Subcutaneous abdominal adipose tissue (tissue), 5 donors: Measurements from ENCODE around the gene TRPV5.

Experiments used
- H3K27ac ChIP-seq: one replicate; pipeline ENCODE4 v1.7.0; 2013; ENCODE audit warnings: low read depth, mild to moderate bottlenecking, inconsistent platforms, low read length, moderate library complexity
- H3K27me3 ChIP-seq, 5 donors: one replicate each; pipeline ENCODE4 v1.7.0; 2013; ENCODE audit warnings: low read length in 5 of 5, inconsistent platforms in 1 of 5; ENCODE audit not compliant: control insufficient read depth in 5 of 5, insufficient read depth in 4 of 5
- H3K36me3 ChIP-seq, 5 donors: one replicate each; pipeline ENCODE4 v1.7.0; 2013; ENCODE audit warnings: low read length in 5 of 5; ENCODE audit not compliant: control insufficient read depth in 5 of 5, insufficient read depth in 5 of 5
- H3K4me1 ChIP-seq, 5 donors: one replicate each; pipeline ENCODE4 v1.7.0; 2013; ENCODE audit warnings: low read length in 5 of 5, mild to moderate bottlenecking in 3 of 5, moderate library complexity in 1 of 5; ENCODE audit not compliant: control insufficient read depth in 5 of 5, insufficient read depth in 5 of 5
- H3K4me3 ChIP-seq, 5 donors: one replicate each; pipeline ENCODE4 v1.7.0; 2013; ENCODE audit warnings: low read length in 5 of 5, low read depth in 1 of 5
- H3K9ac ChIP-seq, 5 donors: one replicate each; pipeline ENCODE4 v1.7.0; 2013; ENCODE audit warnings: low read length in 5 of 5, mild to moderate bottlenecking in 4 of 5, moderate library complexity in 3 of 5
- H3K9me3 ChIP-seq, 5 donors: one replicate each; pipeline ENCODE4 v1.7.0; 2013; ENCODE audit warnings: low read length in 5 of 5; ENCODE audit not compliant: control insufficient read depth in 5 of 5
- donor health status: healthy.
- donor health status: healthy.
- donor health status: healthy.
- donor health status: healthy.
- donor health status: healthy.

The TRPV5 gene

DNA sequence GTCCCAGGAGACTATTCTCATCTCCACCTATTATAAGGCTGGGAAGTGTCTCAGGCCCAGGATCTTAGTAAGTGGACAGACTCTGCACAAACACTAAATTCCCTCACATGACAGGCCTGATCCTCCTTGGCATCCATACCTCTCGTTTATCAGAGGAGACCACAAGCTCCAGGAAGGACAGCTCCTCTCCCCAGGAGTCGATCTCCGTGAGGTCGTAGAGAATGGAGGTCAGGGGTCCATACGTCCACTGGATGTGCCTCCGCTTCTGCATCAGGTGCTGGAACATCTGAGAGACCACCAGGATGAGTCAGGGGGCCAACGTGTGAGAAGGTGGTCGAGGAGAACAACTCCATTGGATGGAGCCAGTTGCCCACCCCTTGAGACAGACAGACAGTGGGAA lies 5.6 kb downstream of the TRPV5 start:
- H3K9ac ChIP-seq = no peak overlapping the region
- H3K36me3 ChIP-seq = no peaks in the 10 kb centered on the region
- peaks cover 0 to 6% (median 0%) of the 10 kb centered on the region in 5 donors for H3K9me3 ChIP-seq
- no peaks in the 10 kb centered on the region for H3K4me1 ChIP-seq
- no peak overlapping the region for H3K4me3 ChIP-seq
- no peak overlapping the region for H3K27ac ChIP-seq
- peaks cover 0 to 4% (median 0%) of the 10 kb centered on the region in 5 donors for H3K27me3 ChIP-seq

GRCh38 chr7:142927085-142927745 lies 6.3 kb downstream of the TRPV5 start:
- no peaks in the 10 kb centered on the region for H3K36me3 ChIP-seq
- no peak overlapping the region for H3K9ac ChIP-seq
- H3K27me3 ChIP-seq = peaks cover 0 to 2% (median 0%) of the 10 kb centered on the region in 5 donors
- H3K9me3 ChIP-seq = peaks cover 0 to 6% (median 0%) of the 10 kb centered on the region in 5 donors
- no peaks in the 10 kb centered on the region for H3K4me1 ChIP-seq
- H3K4me3 ChIP-seq = no peak overlapping the region
- no peak overlapping the region for H3K27ac ChIP-seq

DNA sequence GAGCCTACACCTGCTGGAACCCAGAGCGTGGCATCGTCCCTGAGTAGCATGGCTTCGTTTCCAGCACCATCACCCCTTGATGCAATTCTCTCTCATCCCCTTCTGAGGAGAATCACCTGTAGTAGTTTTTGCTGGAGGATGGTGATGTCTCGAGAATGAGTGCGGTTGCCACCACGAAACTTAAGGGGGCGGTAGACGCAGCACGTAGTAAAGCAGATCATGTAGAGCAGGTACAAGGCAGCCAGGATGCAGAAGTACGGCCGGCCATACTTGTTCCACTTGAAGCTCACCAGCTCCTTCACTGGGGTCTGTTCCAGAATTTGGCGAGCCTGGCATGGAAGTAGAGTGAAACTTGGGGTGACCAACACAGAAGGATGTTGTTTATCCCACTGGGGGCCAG lies 8.1 kb downstream of the TRPV5 start:
- no peak overlapping the region for H3K9ac ChIP-seq
- no peak overlapping the region for H3K27ac ChIP-seq
- peaks cover 0 to 2% (median 0%) of the 10 kb centered on the region in 5 donors for H3K27me3 ChIP-seq
- H3K4me3 ChIP-seq = no peak overlapping the region
- peaks cover 0 to 6% (median 0%) of the 10 kb centered on the region in 5 donors for H3K9me3 ChIP-seq
- no peaks in the 10 kb centered on the region for H3K36me3 ChIP-seq
- no peaks in the 10 kb centered on the region for H3K4me1 ChIP-seq

DNA sequence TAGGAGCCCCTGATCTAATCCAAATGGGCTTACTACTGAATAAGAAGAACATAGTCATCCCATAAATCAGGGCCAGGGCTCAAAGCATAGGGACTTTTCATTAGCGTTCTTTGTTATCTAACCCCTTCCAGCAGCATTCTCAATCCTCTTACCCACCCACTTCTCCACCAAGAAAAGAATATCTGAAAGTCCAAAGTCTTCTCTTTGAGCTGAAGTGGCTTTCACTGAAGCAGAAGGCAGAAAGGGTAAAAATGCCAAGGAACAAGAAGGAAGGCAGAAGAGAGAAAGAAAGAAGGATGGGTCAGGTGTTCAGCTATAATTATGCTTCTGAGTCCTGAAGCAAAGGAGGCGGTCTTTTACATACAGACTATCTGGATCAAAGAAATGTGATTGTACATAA lies 10.2 kb downstream of the TRPV5 start:
- H3K27ac ChIP-seq = no peak overlapping the region
- no peak overlapping the region for H3K9ac ChIP-seq
- H3K36me3 ChIP-seq = no peaks in the 10 kb centered on the region
- peaks cover 0 to 4% (median 0%) of the 10 kb centered on the region in 5 donors for H3K27me3 ChIP-seq
- H3K9me3 ChIP-seq = peaks cover 0 to 6% (median 0%) of the 10 kb centered on the region in 5 donors
- no peak overlapping the region for H3K4me3 ChIP-seq
- H3K4me1 ChIP-seq = no peaks in the 10 kb centered on the region

GRCh38 chr7:142919656-142920055 lies 13.9 kb downstream of the TRPV5 start:
- H3K36me3 ChIP-seq = no peaks in the 10 kb centered on the region
- H3K4me1 ChIP-seq = no peaks in the 10 kb centered on the region
- no peak overlapping the region for H3K9ac ChIP-seq
- H3K9me3 ChIP-seq = no peaks in the 10 kb centered on the region
- no peak overlapping the region for H3K4me3 ChIP-seq
- H3K27me3 ChIP-seq = peaks cover 0 to 4% (median 0%) of the 10 kb centered on the region in 5 donors
- H3K27ac ChIP-seq = no peak overlapping the region

DNA sequence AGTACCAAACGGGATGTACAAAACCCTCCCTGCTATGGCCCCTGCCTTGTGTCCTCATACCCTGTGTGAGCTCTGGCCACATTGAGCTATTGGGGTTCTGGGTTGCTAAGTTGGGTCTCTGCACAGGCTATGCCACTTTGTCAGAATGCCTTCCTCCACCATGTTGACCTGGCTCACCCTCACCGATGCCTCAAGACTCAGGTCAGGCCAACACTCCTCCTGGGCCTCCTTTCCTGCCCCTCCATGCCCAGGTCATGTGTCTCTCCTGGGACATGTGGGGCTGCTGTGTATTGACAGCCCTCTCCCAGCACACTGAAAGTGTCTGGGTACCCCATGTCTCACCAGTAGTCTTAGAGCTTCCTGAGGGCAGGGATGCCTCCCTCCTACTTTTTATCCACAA lies 14.6 kb downstream of the TRPV5 start:
- Histone ChIP-seq H3K4me3 (no peak overlapping the region), H3K36me3 (no peaks in the 10 kb centered on the region), H3K9ac (no peak overlapping the region), H3K4me1 (no peaks in the 10 kb centered on the region), H3K27ac (no peak overlapping the region), H3K27me3 (peaks cover 0 to 4% (median 0%) of the 10 kb centered on the region in 5 donors), H3K9me3 (no peaks in the 10 kb centered on the region)

DNA sequence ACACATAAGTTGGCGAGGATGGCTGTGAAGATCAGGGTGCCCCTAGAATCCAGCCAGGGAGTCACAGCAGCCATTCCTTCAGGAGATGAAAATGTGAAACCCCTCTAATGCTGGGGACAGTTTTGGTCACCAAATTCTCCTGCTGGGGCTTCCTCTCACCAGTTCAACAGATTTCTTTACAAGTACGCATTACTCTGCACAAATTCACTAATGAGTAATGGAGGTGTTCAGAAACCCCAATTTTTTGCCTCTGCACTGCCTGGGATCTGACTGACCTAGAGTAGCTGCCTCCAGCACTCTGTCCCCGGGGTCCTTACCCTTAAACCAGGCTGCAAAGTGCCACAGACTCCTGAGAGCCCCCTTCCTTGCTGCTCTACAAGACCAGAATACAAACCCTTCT lies 16.1 kb downstream of the TRPV5 start:
- Histone ChIP-seq H3K4me1 (no peaks in the 10 kb centered on the region), H3K9ac (no peak overlapping the region), H3K27me3 (peaks cover 0 to 4% (median 0%) of the 10 kb centered on the region in 5 donors), H3K27ac (no peak overlapping the region), H3K4me3 (no peak overlapping the region), H3K9me3 (no peaks in the 10 kb centered on the region), H3K36me3 (no peaks in the 10 kb centered on the region)

DNA sequence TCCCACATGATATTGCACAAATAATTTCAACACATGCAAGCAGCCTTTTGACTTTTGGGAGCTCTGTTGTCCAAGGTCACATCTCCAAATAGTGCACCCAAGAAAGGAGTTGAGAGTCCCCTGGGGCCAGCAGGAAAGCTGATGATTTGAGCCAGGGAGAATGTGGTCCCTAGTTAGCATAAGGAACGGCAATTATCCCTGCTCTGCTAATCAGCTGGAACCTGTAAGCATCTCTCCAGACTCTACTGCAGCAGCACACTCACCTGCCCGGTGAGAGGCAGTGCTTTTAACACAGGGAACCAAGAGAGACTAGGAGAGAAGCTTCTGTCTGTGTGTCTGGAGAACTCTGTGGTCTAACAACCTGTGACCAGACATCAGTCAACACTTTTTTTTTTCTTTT lies 17.0 kb downstream of the TRPV5 start:
- H3K27ac ChIP-seq = no peak overlapping the region
- no peaks in the 10 kb centered on the region for H3K4me1 ChIP-seq
- H3K9me3 ChIP-seq = no peaks in the 10 kb centered on the region
- H3K4me3 ChIP-seq = no peak overlapping the region
- H3K36me3 ChIP-seq = no peaks in the 10 kb centered on the region
- no peak overlapping the region for H3K9ac ChIP-seq
- peaks cover 0 to 4% (median 0%) of the 10 kb centered on the region in 5 donors for H3K27me3 ChIP-seq

DNA sequence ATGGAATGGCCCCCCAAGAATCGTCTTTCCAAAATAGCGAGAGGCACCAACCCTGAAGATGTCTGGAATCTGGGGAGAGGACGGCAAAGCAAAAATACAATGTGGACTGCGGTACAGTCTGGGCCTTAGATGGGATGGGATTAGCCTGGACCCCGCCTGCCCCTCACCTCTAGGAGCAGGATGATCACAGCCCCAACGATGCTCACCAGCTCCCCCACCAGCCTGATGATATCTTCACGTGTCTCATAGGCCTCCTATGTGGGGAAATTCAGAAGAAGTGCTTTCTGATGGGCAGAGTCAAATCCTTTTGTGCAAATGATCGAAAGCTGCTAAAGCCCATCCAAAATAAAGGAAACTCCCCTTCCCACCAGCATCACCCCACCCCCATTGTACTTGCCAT lies 18.2 kb downstream of the TRPV5 start:
- no peaks in the 10 kb centered on the region for H3K9me3 ChIP-seq
- no peaks in the 10 kb centered on the region for H3K4me1 ChIP-seq
- H3K27me3 ChIP-seq = peaks cover 0 to 4% (median 0%) of the 10 kb centered on the region in 5 donors
- H3K27ac ChIP-seq = no peak overlapping the region
- H3K9ac ChIP-seq = no peak overlapping the region
- no peak overlapping the region for H3K4me3 ChIP-seq
- H3K36me3 ChIP-seq = no peaks in the 10 kb centered on the region

DNA sequence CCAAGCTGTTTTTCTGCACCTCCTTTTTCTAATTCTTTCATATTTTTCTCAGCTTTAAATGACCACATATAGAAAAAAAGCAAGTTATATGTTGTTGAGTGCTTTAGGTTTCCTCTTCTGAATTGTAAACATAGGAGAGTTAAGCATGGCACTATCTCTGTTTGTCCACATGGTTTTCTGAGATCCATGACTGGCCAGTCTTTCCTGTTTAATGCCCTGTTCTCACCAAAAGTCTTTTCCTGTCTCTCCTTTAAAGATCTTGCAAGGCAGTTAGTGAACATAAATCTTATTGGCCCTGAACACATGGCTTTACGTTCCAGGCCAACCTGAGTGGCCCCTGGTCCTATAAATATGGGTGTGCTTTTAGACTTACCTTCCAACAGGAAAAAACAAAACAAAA lies 19.4 kb downstream of the TRPV5 start:
- H3K27ac ChIP-seq = no peak overlapping the region

More for the DNA sequence above, 19.4 kb downstream of the TRPV5 start:
- Histone ChIP-seq H3K36me3 (no peaks in the 10 kb centered on the region), H3K9me3 (no peaks in the 10 kb centered on the region), H3K4me1 (no peaks in the 10 kb centered on the region), H3K27me3 (peaks cover 0 to 4% (median 0%) of the 10 kb centered on the region in 5 donors), H3K9ac (no peak overlapping the region), H3K4me3 (no peak overlapping the region)
